Stimulated activated naive B cell treated with anti-CD40 and anti-IgM and Interleukin-4, amounts not matched to agents 10 μg/mL and 1 μg/mL and 100 μg/mL, for 72 hours (primary cell): Measurements from ENCODE around the gene FOXO3.

Source experiments
- ATAC-seq, 2 donors: fragments of 150-1000 bp; cut with Tn5 transposase; replicated peaks; 2 replicates each; pipeline ENCODE4 v1.10.0; 2021; ENCODE audit warnings: moderate library complexity in 1 of 2
- DNase-seq: peaks from one replicate; pipeline ENCODE4 v3.0.0; 2021
- H3K27ac Mint-ChIP-seq: one replicate; pipeline ENCODE4 v1.8.0; 2022; ENCODE audit warnings: mild to moderate bottlenecking, mixed read lengths
- H3K27me3 Mint-ChIP-seq, 2 donors: one replicate each; pipeline ENCODE4 v1.8.0; 2022; ENCODE audit warnings: mixed read lengths in 2 of 2
- H3K36me3 Mint-ChIP-seq, 2 donors: one replicate each; pipeline ENCODE4 v1.8.0; 2022; ENCODE audit warnings: mixed read lengths in 2 of 2, mild to moderate bottlenecking in 1 of 2
- H3K4me1 Mint-ChIP-seq, 2 donors: one replicate each; pipeline ENCODE4 v1.8.0; 2022; ENCODE audit warnings: mixed read lengths in 2 of 2, mild to moderate bottlenecking in 1 of 2
- H3K4me3 Mint-ChIP-seq, 2 donors: one replicate each; pipeline ENCODE4 v1.8.0; 2022; ENCODE audit warnings: mild to moderate bottlenecking in 2 of 2, mixed read lengths in 2 of 2, moderate library complexity in 1 of 2
- H3K9me3 Mint-ChIP-seq, 2 donors: one replicate each; pipeline ENCODE4 v1.8.0; 2022; ENCODE audit warnings: mixed read lengths in 2 of 2, mild to moderate bottlenecking in 1 of 2

Gene FOXO3

DNA sequence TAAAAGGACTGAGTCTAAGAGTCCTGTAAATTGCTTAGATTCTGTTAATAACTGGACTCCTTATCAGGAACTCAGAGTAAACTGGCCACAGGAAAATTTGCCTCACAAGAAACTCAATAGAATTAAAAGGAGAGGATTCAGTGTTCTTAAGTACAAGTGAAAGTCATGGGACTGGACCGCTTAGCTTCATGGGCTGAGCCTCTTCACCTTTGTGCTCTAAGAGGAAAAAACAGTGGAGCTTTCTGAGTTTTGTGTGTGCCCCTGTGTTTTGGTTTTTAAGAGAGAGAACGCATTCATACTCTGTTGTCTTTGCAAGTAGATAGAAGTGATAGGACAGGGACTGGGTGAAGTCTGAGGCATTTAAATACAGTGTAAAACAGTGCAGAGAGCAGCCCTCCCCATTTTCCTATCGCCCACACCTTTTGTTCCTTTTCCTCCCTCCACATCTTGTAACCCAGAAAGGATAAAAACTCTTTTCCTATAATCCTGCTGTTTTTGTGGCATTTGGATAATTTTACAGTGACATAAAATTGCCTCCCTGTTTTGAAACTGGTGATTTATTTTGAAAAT, 49.6 kb downstream of the FOXO3 start:
- Mint-ChIP-seq H3K36me3 (peaks cover 5 to 7% of the 10 kb centered on the region in 2 donors), H3K4me3 (no peak overlapping the region), H3K9me3 (peaks cover 3 to 6% of the 10 kb centered on the region in 2 donors), H3K4me1 (peaks cover 12 to 13% of the 10 kb centered on the region in 2 donors), H3K27me3 (no peaks in the 10 kb centered on the region), H3K27ac (peak overlapping the region; percentile 31)
- no peak for ATAC-seq
- no peak for DNase-seq

- peaks cover 3 to 6% of the 10 kb centered on the region in 2 donors for H3K9me3 Mint-ChIP-seq
- H3K27me3 Mint-ChIP-seq, result no peaks in the 10 kb centered on the region
- H3K27ac Mint-ChIP-seq, result no peak overlapping the region
- ATAC-seq, result no peak
- no peak for DNase-seq
- H3K4me3 Mint-ChIP-seq, result no peak overlapping the region
- H3K4me1 Mint-ChIP-seq, result peaks cover 10 to 13% of the 10 kb centered on the region in 2 donors
- H3K36me3 Mint-ChIP-seq, result peaks cover 5 to 7% of the 10 kb centered on the region in 2 donors
Measured at GRCh38 chr6:108610957-108611586, 50.4 kb downstream of the FOXO3 start.

GRCh38 chr6:108612852-108613251, 52.1 kb downstream of the FOXO3 start:
- Mint-ChIP-seq H3K4me1 (peaks cover 10% of the 10 kb centered on the region in 2 donors), H3K27me3 (no peaks in the 10 kb centered on the region), H3K27ac (no peak overlapping the region), H3K4me3 (no peak overlapping the region), H3K36me3 (peaks cover 5 to 7% of the 10 kb centered on the region in 2 donors), H3K9me3 (peaks cover 3 to 6% of the 10 kb centered on the region in 2 donors)
- ATAC-seq (no peak), DNase-seq (no peak)

- ATAC-seq (no peak), DNase-seq (no peak)
- Mint-ChIP-seq H3K27me3 (no peaks in the 10 kb centered on the region), H3K4me1 (peaks cover 17 to 18% of the 10 kb centered on the region in 2 donors), H3K36me3 (peaks cover 5 to 7% of the 10 kb centered on the region in 2 donors), H3K27ac (no peak overlapping the region), H3K4me3 (no peak overlapping the region), H3K9me3 (peaks cover 3 to 6% of the 10 kb centered on the region in 2 donors)
Measured at GRCh38 chr6:108616544-108616943, 55.8 kb downstream of the FOXO3 start.

GRCh38 chr6:108616973-108617372, 56.3 kb downstream of the FOXO3 start:
- Mint-ChIP-seq H3K36me3 (peaks cover 5 to 7% of the 10 kb centered on the region in 2 donors), H3K27ac (no peak overlapping the region), H3K9me3 (peaks cover 3 to 6% of the 10 kb centered on the region in 2 donors), H3K4me3 (no peak overlapping the region), H3K4me1 (peaks cover 20 to 21% of the 10 kb centered on the region in 2 donors), H3K27me3 (no peaks in the 10 kb centered on the region)
- DNase-seq, result no peak
- no peak for ATAC-seq

DNA sequence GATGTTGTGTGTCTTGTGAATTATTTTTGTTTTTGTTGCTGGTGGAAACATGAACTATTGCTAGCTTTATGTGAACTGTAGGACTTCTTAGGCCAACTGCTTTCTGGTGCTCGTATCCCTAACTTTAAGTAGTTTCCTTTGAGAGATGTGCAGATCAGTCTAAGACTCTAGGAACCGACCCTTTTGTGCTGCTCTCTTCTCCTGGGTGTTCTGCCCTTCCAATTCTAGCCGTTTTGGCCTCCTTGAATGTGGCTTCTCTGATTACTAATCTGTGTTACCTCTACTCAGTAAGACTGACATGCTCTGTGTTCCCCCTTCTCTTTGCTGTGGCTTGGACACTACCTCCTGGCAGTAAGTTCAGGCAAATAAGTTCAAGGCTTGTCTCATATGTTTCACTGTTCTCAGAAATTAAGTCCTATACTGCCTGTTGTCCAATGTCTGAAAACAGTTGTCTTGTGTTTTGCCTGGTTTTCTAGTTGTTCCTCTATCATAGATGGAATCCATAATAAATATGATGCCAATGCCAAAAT, 58.0 kb downstream of the FOXO3 start:
- Mint-ChIP-seq H3K27me3 (no peaks in the 10 kb centered on the region), H3K4me3 (no peak overlapping the region), H3K36me3 (peaks cover 0 to 6% of the 10 kb centered on the region in 2 donors), H3K9me3 (no peaks in the 10 kb centered on the region), H3K4me1 (peaks cover 32 to 33% of the 10 kb centered on the region in 2 donors), H3K27ac (peak overlapping the region; percentile 2)
- DNase-seq, result no peak
- peak in 1 of 2 donors; percentile 45 for ATAC-seq

- Mint-ChIP-seq H3K27ac (no peak overlapping the region), H3K27me3 (no peaks in the 10 kb centered on the region), H3K36me3 (peaks cover 0 to 4% of the 10 kb centered on the region in 2 donors), H3K4me3 (no peak overlapping the region), H3K4me1 (peaks cover 32 to 33% of the 10 kb centered on the region in 2 donors), H3K9me3 (no peaks in the 10 kb centered on the region)
- DNase-seq, result no peak
- ATAC-seq, result peak; percentile 29 to 62
Measured at GRCh38 chr6:108619431-108620197, 58.9 kb downstream of the FOXO3 start.

GRCh38 chr6:108621117-108621516, 60.4 kb downstream of the FOXO3 start:
- H3K36me3 Mint-ChIP-seq, result peaks cover 0 to 4% of the 10 kb centered on the region in 2 donors
- H3K4me3 Mint-ChIP-seq, result no peak overlapping the region
- ATAC-seq, result no peak
- H3K27me3 Mint-ChIP-seq, result no peaks in the 10 kb centered on the region
- H3K27ac Mint-ChIP-seq, result no peak overlapping the region
- DNase-seq, result no peak
- no peaks in the 10 kb centered on the region for H3K9me3 Mint-ChIP-seq
- H3K4me1 Mint-ChIP-seq, result peaks cover 29 to 33% of the 10 kb centered on the region in 2 donors

GRCh38 chr6:108622641-108623298, 62.1 kb downstream of the FOXO3 start:
- Mint-ChIP-seq H3K27ac (no peak overlapping the region), H3K36me3 (peaks cover 0 to 4% of the 10 kb centered on the region in 2 donors), H3K4me3 (no peak overlapping the region), H3K9me3 (no peaks in the 10 kb centered on the region), H3K27me3 (no peaks in the 10 kb centered on the region), H3K4me1 (peaks cover 34 to 42% of the 10 kb centered on the region in 2 donors)
- DNase-seq, result no peak
- peak in 1 of 2 donors; percentile 31 for ATAC-seq

DNA sequence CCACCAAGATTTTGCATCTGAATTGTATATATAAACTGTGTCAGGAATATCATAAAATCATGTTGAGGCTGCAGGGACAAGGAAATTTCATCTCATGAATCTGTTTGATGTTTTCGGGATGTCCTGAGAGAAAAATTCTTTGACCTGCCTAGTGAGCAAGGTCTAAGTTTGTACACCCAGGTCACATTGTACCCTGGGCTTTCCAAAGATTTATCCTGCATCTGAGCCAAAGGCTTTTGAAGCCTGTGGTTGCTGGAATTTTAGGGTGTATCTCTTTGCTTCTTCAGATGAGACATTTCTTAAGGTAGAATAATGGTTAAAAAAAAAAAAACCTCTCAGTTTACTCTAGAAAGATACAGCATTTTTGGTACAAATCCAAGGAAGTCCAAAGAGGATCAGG, 63.3 kb downstream of the FOXO3 start:
- Mint-ChIP-seq H3K9me3 (no peaks in the 10 kb centered on the region), H3K27me3 (no peaks in the 10 kb centered on the region), H3K27ac (no peak overlapping the region), H3K4me3 (no peak overlapping the region), H3K4me1 (peaks cover 32 to 41% of the 10 kb centered on the region in 2 donors), H3K36me3 (peaks cover 0 to 4% of the 10 kb centered on the region in 2 donors)
- ATAC-seq, result no peak
- DNase-seq, result no peak

DNA sequence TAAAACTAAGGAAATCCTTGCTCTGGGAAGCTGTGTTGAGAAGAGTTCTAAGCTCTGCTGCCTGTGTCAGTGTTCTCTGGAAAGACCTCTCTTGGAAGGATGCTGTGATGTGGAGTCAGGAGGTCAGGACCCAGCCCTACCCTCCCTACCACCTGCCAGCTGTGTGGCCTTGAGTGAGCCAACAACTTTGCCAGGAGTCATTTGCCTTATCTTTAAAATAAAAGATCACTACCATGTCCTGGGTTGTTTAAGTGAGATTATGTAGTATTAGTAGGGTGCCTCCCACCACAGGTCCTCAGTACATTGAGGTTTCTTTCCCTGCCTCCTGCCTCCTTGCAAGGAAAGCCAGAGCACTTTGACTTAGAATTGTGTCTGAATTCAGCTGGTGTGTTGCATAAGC, 64.9 kb downstream of the FOXO3 start:
- H3K27ac Mint-ChIP-seq, result no peak overlapping the region
- no peak overlapping the region for H3K4me3 Mint-ChIP-seq
- H3K9me3 Mint-ChIP-seq, result no peaks in the 10 kb centered on the region
- H3K36me3 Mint-ChIP-seq, result peaks cover 0 to 4% of the 10 kb centered on the region in 2 donors
- peaks cover 40 to 49% of the 10 kb centered on the region in 2 donors for H3K4me1 Mint-ChIP-seq
- no peaks in the 10 kb centered on the region for H3K27me3 Mint-ChIP-seq
- ATAC-seq, result no peak
- no peak for DNase-seq

DNA sequence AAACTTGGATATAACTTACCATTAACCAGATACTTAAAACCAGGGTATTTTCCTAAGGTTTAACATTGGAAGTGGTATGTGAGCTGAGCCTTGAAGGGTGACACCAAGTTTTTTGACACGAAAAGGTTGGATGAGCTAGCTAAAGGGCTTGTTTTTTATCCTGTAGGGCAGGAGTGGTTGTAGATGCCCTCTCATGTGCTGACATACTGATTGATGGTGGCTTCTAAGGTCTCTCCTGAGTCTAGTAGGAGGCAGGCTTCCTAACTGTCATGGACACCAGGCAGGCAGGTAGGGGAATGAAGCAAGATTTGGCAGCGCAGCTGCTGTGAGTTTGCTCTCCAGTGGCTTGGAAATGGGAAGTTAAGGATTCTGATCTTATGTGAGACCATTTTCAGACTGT, 66.1 kb downstream of the FOXO3 start:
- H3K27ac Mint-ChIP-seq, result no peak overlapping the region
- H3K27me3 Mint-ChIP-seq, result no peaks in the 10 kb centered on the region
- peaks cover 35 to 42% of the 10 kb centered on the region in 2 donors for H3K4me1 Mint-ChIP-seq

GRCh38 chr6:108627692-108628550, 67.2 kb downstream of the FOXO3 start:
- Mint-ChIP-seq H3K36me3 (no peaks in the 10 kb centered on the region), H3K4me1 (peaks cover 30 to 34% of the 10 kb centered on the region in 2 donors), H3K27me3 (no peaks in the 10 kb centered on the region), H3K27ac (peak overlapping the region; percentile 48), H3K4me3 (no peak overlapping the region), H3K9me3 (no peaks in the 10 kb centered on the region)
- ATAC-seq (peak in 1 of 2 donors; percentile 56), DNase-seq (no peak)

More for the DNA sequence above, 66.1 kb downstream of the FOXO3 start:
- Mint-ChIP-seq H3K36me3 (peaks cover 0 to 4% of the 10 kb centered on the region in 2 donors), H3K4me3 (no peak overlapping the region), H3K9me3 (no peaks in the 10 kb centered on the region)
- no peak for ATAC-seq
- DNase-seq, result no peak
